HG03442 (cell line): ENCODE measurements around the gene FARS2.
A peak's percentile ranks its signal among the peaks of the same experiment; 100 is the strongest.
"Not testable (repeated sequence)": the region's sequence is repeated elsewhere in the genome, so short reads cannot be mapped to it uniquely, and the experiment has no call there.

Experiments
- ATAC-seq: cut with Tn5 transposase; IDR thresholded peaks from one replicate; pipeline ENCODE4 v1.9.1; 2021; ENCODE audit warnings: mild to moderate bottlenecking, moderate library complexity; ENCODE audit not compliant: unreplicated experiment

Gene FARS2

GRCh38 chr6:5563086-5563485 lies 301.8 kb downstream of the FARS2 start:
- ATAC-seq: no peak

GRCh38 chr6:5564746-5565145 lies 303.4 kb downstream of the FARS2 start:
- ATAC-seq: not testable (repeated sequence)

- no peak for ATAC-seq
These were observed 304.7 kb downstream of the FARS2 start for GRCh38 chr6:5565971-5566370.

- ATAC-seq: peak; percentile 57
These were observed 305.4 kb downstream of the FARS2 start for GRCh38 chr6:5566718-5567117.

- ATAC-seq: peak; percentile 62
These were observed 306.0 kb downstream of the FARS2 start for GRCh38 chr6:5567352-5567751.

- peak; percentile 13 for ATAC-seq
These were observed 306.6 kb downstream of the FARS2 start for GRCh38 chr6:5567890-5568289.

GRCh38 chr6:5569491-5569890 lies 308.2 kb downstream of the FARS2 start:
- ATAC-seq: no peak

- ATAC-seq: no peak
These were observed 309.3 kb downstream of the FARS2 start for GRCh38 chr6:5570641-5571040.

- ATAC-seq: no peak
These were observed 319.6 kb downstream of the FARS2 start for GRCh38 chr6:5580736-5581581.

GRCh38 chr6:5582762-5583161 lies 321.4 kb downstream of the FARS2 start:
- ATAC-seq: no peak

GRCh38 chr6:5583528-5583927 lies 322.2 kb downstream of the FARS2 start:
- no peak for ATAC-seq

GRCh38 chr6:5584078-5584482 lies 322.8 kb downstream of the FARS2 start:
- no peak for ATAC-seq

GRCh38 chr6:5587648-5588047 lies 326.3 kb downstream of the FARS2 start:
- ATAC-seq: no peak

- ATAC-seq: no peak
These were observed 328.3 kb downstream of the FARS2 start for GRCh38 chr6:5589422-5590141.

GRCh38 chr6:5590187-5590586 lies 328.9 kb downstream of the FARS2 start:
- ATAC-seq: no peak

GRCh38 chr6:5592886-5593519 lies 331.7 kb downstream of the FARS2 start:
- no peak for ATAC-seq

GRCh38 chr6:5595184-5595583 lies 333.9 kb downstream of the FARS2 start:
- ATAC-seq: no peak

GRCh38 chr6:5597413-5597812 lies 336.1 kb downstream of the FARS2 start:
- ATAC-seq: no peak

GRCh38 chr6:5598123-5598522 lies 336.8 kb downstream of the FARS2 start:
- ATAC-seq: no peak

GRCh38 chr6:5599127-5599526 lies 337.8 kb downstream of the FARS2 start:
- no peak for ATAC-seq

- no peak for ATAC-seq
These were observed 344.6 kb downstream of the FARS2 start for GRCh38 chr6:5605937-5606336.

GRCh38 chr6:5606546-5606945 lies 345.2 kb downstream of the FARS2 start:
- ATAC-seq: no peak
